ENCODE data around the gene KDM4B. TPM values are rescaled to one million over a fixed set of nuclear protein-coding genes. Genes with fewer than 3 reads are reported as not detected.

KDM4B gene
- total RNA-seq, 1 experiment from 2014 or later, result 43.7 TPM

DNA sequence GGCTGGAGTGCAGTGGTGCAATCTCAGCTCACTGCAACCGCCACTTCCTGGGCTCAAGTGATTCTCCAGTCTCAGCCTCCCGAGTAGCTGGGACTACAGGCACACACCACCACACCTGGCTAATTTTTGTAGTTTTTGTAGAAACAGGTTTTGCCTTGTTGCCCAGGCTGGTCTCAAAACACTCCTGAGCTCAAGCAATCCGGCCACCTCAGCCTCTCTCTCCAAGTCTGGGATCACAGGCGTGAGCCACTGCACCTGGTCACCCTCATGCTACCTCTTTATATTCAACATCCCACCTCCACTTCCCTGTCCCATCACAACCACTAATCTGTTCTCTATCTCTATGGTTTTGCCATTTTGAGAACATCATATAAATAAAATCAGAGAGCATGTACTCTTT, 216.0 kb downstream of the KDM4B start:
- Histone ChIP-seq H3K9me3 (ENCODE audit: control insufficient read depth, low read depth, low read length) (no peaks in the 10 kb centered on the region), H4K8ac (replicated peaks; ENCODE audit: insufficient read length, low read depth, low read length) (no peak overlapping the region), H2BK12ac (ENCODE audit: insufficient read length, low read depth, low read length) (no peak overlapping the region), H2BK20ac (ENCODE audit: low read depth, low read length, poor library complexity, severe bottlenecking) (no peak overlapping the region), H4K91ac (ENCODE audit: insufficient read length, low read depth, low read length) (no peak overlapping the region), H4K5ac (ENCODE audit: insufficient read length, low read depth, low read length) (no peak overlapping the region), H3K9ac (ENCODE audit: extremely low read depth, insufficient read length, low read length) (no peak overlapping the region), H2AFZ (ENCODE audit: low read length) (no peak overlapping the region), H2AK5ac (ENCODE audit: insufficient read length, low read length) (no peak overlapping the region), H3K18ac (ENCODE audit: insufficient read length, low read depth, low read length) (no peak overlapping the region), H3K27me3 (ENCODE audit: insufficient read depth, low read length) (no peaks in the 10 kb centered on the region), H2BK15ac (ENCODE audit: low read depth, low read length) (no peak overlapping the region), H4K20me1 (ENCODE audit: control insufficient read depth, insufficient read depth, insufficient read length) (no peaks in the 10 kb centered on the region), H2BK120ac (ENCODE audit: low read depth, low read length, poor library complexity, severe bottlenecking) (no peak overlapping the region), H3K23ac (ENCODE audit: insufficient read length, low read depth, low read length) (no peak overlapping the region), H2BK5ac (ENCODE audit: insufficient read length, low read length) (no peak overlapping the region), H3K14ac (ENCODE audit: insufficient read depth, low read length) (no peak overlapping the region), H3K56ac (ENCODE audit: insufficient read length, low read depth, low read length) (no peak overlapping the region), H3K27ac (ENCODE audit: insufficient read length, low read depth, low read length) (no peak overlapping the region), H3K79me2 (ENCODE audit: insufficient read depth, low read length) (no peaks in the 10 kb centered on the region), H3K4me1 (ENCODE audit: insufficient read depth, low read length) (no peaks in the 10 kb centered on the region), H3K4ac (ENCODE audit: low read depth, low read length) (no peak overlapping the region), H3K79me1 (ENCODE audit: insufficient read depth, low read depth, low read length, poor library complexity, severe bottlenecking) (no peaks in the 10 kb centered on the region), H3K23me2 (ENCODE audit: insufficient read length, low read depth, low read length, poor library complexity, severe bottlenecking) (no peaks in the 10 kb centered on the region), H3T11ph (ENCODE audit: low read length) (no peak overlapping the region), H3K4me2 (ENCODE audit: insufficient read depth, insufficient read length, low read length) (no peak overlapping the region)
- DNase-seq, result no peak
- Mint-ChIP-seq H3K27ac (no peak overlapping the region), H3K9me3 (peaks cover 0 to 4% of the 10 kb centered on the region in 2 experiments; a peak in 1 of 5 replicates), H3K27me3 (ENCODE audit: low read depth) (peaks cover 14% of the 10 kb centered on the region), H3K36me3 (ENCODE audit: insufficient read depth in 1 of 3, low read depth in 3 of 3) (no peaks in the 10 kb centered on the region), H3K4me1 (peaks cover 0 to 9% of the 10 kb centered on the region in 2 experiments; a peak in 3 of 4 replicates), H3K4me3 (no peak overlapping the region)
- TF ChIP-seq, protein P1, sequence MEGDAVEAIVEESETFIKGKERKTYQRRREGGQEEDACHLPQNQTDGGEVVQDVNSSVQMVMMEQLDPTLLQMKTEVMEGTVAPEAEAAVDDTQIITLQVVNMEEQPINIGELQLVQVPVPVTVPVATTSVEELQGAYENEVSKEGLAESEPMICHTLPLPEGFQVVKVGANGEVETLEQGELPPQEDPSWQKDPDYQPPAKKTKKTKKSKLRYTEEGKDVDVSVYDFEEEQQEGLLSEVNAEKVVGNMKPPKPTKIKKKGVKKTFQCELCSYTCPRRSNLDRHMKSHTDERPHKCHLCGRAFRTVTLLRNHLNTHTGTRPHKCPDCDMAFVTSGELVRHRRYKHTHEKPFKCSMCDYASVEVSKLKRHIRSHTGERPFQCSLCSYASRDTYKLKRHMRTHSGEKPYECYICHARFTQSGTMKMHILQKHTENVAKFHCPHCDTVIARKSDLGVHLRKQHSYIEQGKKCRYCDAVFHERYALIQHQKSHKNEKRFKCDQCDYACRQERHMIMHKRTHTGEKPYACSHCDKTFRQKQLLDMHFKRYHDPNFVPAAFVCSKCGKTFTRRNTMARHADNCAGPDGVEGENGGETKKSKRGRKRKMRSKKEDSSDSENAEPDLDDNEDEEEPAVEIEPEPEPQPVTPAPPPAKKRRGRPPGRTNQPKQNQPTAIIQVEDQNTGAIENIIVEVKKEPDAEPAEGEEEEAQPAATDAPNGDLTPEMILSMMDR (conservative IDR thresholded peaks at IDR 0.05), result no peak
- no CpG with 5 or more reads among the region's 4 CpGs for WGBS (ENCODE audit: extremely low coverage, insufficient read length, low lambda C conversion rate)
